H9 (cell line): ENCODE data around the gene BRS3. TPM values are rescaled to one million over a fixed set of nuclear protein-coding genes. Genes with fewer than 3 reads are reported as not detected.

Source experiments
- DNase-seq: peaks from one replicate; pipeline ENCODE4 v3.0.0-alpha.2; 2017
- H2AFZ ChIP-seq: one replicate; pipeline ENCODE4 v1.6.1; 2013; ENCODE audit warnings: mild to moderate bottlenecking, low read length, control low read depth, moderate library complexity
- H2AK5ac ChIP-seq: 2 replicates; pipeline ENCODE4 v1.6.1; 2013; ENCODE audit warnings: low read length, control low read depth, mixed read lengths; ENCODE audit not compliant: insufficient read length
- H2BK120ac ChIP-seq: one replicate; pipeline ENCODE4 v1.6.1; 2013; ENCODE audit warnings: low read depth, mild to moderate bottlenecking, low read length, control low read depth, inconsistent platforms; ENCODE audit not compliant: poor library complexity, severe bottlenecking
- H2BK12ac ChIP-seq: 2 replicates; pipeline ENCODE4 v1.6.1; 2013; ENCODE audit warnings: low read length, control low read depth, mixed read lengths, low read depth; ENCODE audit not compliant: insufficient read length
- H2BK15ac ChIP-seq: 2 replicates; pipeline ENCODE4 v1.6.1; 2013; ENCODE audit warnings: low read depth, low read length, control low read depth
- H2BK20ac ChIP-seq: one replicate; pipeline ENCODE4 v1.6.1; 2013; ENCODE audit warnings: low read depth, mild to moderate bottlenecking, low read length, control low read depth, inconsistent platforms; ENCODE audit not compliant: poor library complexity, severe bottlenecking
- H2BK5ac ChIP-seq: 2 replicates; pipeline ENCODE4 v1.6.1; 2013; ENCODE audit warnings: low read length, control low read depth, mixed read lengths; ENCODE audit not compliant: insufficient read length
- H3K14ac ChIP-seq: 2 replicates; pipeline ENCODE4 v1.6.1; 2013; ENCODE audit warnings: low read length, control low read depth; ENCODE audit not compliant: insufficient read depth
- H3K18ac ChIP-seq: 2 replicates; pipeline ENCODE4 v1.6.1; 2013; ENCODE audit warnings: low read depth, mild to moderate bottlenecking, mixed read lengths, low read length, control low read depth; ENCODE audit not compliant: insufficient read length
- H3K23ac ChIP-seq: 2 replicates; pipeline ENCODE4 v1.6.1; 2013; ENCODE audit warnings: low read length, control low read depth, mixed read lengths, low read depth; ENCODE audit not compliant: insufficient read length
- H3K23me2 ChIP-seq: 2 replicates; pipeline ENCODE4 v1.6.1; 2013; ENCODE audit warnings: low read depth, mild to moderate bottlenecking, mixed read lengths, low read length, control low read depth; ENCODE audit not compliant: insufficient read length, poor library complexity, severe bottlenecking
- H3K27ac ChIP-seq: 2 replicates; pipeline ENCODE4 v1.5.1; 2013; ENCODE audit warnings: low read length, control low read depth, mixed read lengths, low read depth; ENCODE audit not compliant: insufficient read length
- H3K27me3 ChIP-seq: 2 replicates; pipeline ENCODE4 v1.6.1; 2013; ENCODE audit warnings: low read length, control low read depth, inconsistent platforms; ENCODE audit not compliant: insufficient read depth
- H3K4ac ChIP-seq: 2 replicates; pipeline ENCODE4 v1.6.1; 2013; ENCODE audit warnings: low read depth, mild to moderate bottlenecking, control low read depth, inconsistent platforms, low read length, moderate library complexity
- H3K4me1 ChIP-seq: 2 replicates; pipeline ENCODE4 v1.6.1; 2013; ENCODE audit warnings: low read length, control low read depth, inconsistent platforms; ENCODE audit not compliant: insufficient read depth
- H3K4me2 ChIP-seq: 2 replicates; pipeline ENCODE4 v1.6.1; 2013; ENCODE audit warnings: low read length, control low read depth, mixed read lengths; ENCODE audit not compliant: insufficient read length, insufficient read depth
- H3K56ac ChIP-seq: 2 replicates; pipeline ENCODE4 v1.6.1; 2013; ENCODE audit warnings: low read depth, mild to moderate bottlenecking, mixed read lengths, low read length, control low read depth; ENCODE audit not compliant: insufficient read length
- H3K79me1 ChIP-seq: 2 replicates; pipeline ENCODE4 v1.6.1; 2013; ENCODE audit warnings: low read depth, mild to moderate bottlenecking, moderate library complexity, low read length, control low read depth, inconsistent platforms; ENCODE audit not compliant: insufficient read depth, poor library complexity, severe bottlenecking
- H3K79me2 ChIP-seq: 2 replicates; pipeline ENCODE4 v1.6.1; 2013; ENCODE audit warnings: low read length, control low read depth, inconsistent platforms; ENCODE audit not compliant: insufficient read depth
- H3K9ac ChIP-seq: 2 replicates; pipeline ENCODE4 v1.6.1; 2013; ENCODE audit warnings: low read length, control low read depth, mixed read lengths; ENCODE audit not compliant: insufficient read length; ENCODE audit errors: extremely low read depth
- H3K9me3 ChIP-seq: one replicate; pipeline ENCODE4 v1.6.1; 2013; ENCODE audit warnings: low read depth, low read length, inconsistent platforms; ENCODE audit not compliant: control insufficient read depth
- H3T11ph ChIP-seq: one replicate; pipeline ENCODE4 v1.6.1; 2013; ENCODE audit warnings: mild to moderate bottlenecking, low read length, control low read depth, inconsistent platforms
- H4K20me1 ChIP-seq: one replicate; pipeline ENCODE4 v1.6.1; 2013; ENCODE audit not compliant: control insufficient read depth, insufficient read length, insufficient read depth
- H4K5ac ChIP-seq: 2 replicates; pipeline ENCODE4 v1.6.1; 2013; ENCODE audit warnings: low read depth, mild to moderate bottlenecking, mixed read lengths, low read length, control low read depth; ENCODE audit not compliant: insufficient read length
- H4K8ac ChIP-seq: replicated peaks from 2 replicates; pipeline ENCODE4 v1.6.1; 2013; ENCODE audit warnings: low read length, control low read depth, mixed read lengths, low read depth; ENCODE audit not compliant: insufficient read length
- H4K91ac ChIP-seq: 2 replicates; pipeline ENCODE4 v1.6.1; 2013; ENCODE audit warnings: low read depth, mild to moderate bottlenecking, moderate library complexity, mixed read lengths, low read length, control low read depth; ENCODE audit not compliant: insufficient read length
- H3K27ac Mint-ChIP-seq, 3 experiments: 2 replicates in 2 of 3; 3 replicates in 1 of 3; pipeline ENCODE4 v1.8.0; 2020 to 2021; ENCODE audit warnings: mixed read lengths in 3 of 3, mild to moderate bottlenecking in 1 of 3, moderate library complexity in 1 of 3
- H3K27me3 Mint-ChIP-seq: 2 replicates; pipeline ENCODE4 v1.8.0; 2021; ENCODE audit warnings: low read depth, mild to moderate bottlenecking, moderate library complexity, mixed read lengths
- H3K36me3 Mint-ChIP-seq, 3 experiments: 2 replicates in 2 of 3; 3 replicates in 1 of 3; pipeline ENCODE4 v1.8.0; 2020 to 2021; ENCODE audit warnings: low read depth in 3 of 3, mixed read lengths in 3 of 3; ENCODE audit not compliant: insufficient read depth in 1 of 3
- H3K4me1 Mint-ChIP-seq, 2 experiments: 2 replicates each; pipeline ENCODE4 v1.8.0; 2020; ENCODE audit warnings: mixed read lengths in 2 of 2
- H3K4me3 Mint-ChIP-seq, 2 experiments: 2 replicates in 1 of 2; 3 replicates in 1 of 2; pipeline ENCODE4 v1.8.0; 2020 to 2021; ENCODE audit warnings: mild to moderate bottlenecking in 2 of 2, mixed read lengths in 2 of 2, moderate library complexity in 1 of 2
- H3K9me3 Mint-ChIP-seq, 2 experiments: 2 replicates in 1 of 2; 3 replicates in 1 of 2; pipeline ENCODE4 v1.8.0; 2020; ENCODE audit warnings: mild to moderate bottlenecking in 2 of 2, mixed read lengths in 2 of 2, moderate library complexity in 1 of 2
- WGBS: extraction: QIAGEN DNeasy Blood & Tissue Kit; methylation state at CpG from one replicate; pipeline ENCODE4 v1.1.7; 2013; ENCODE audit warnings: missing lambda C conversion rate, low lambda C conversion rate, mixed read lengths; ENCODE audit not compliant: insufficient read length; ENCODE audit errors: extremely low coverage; 5-methylcytosine and 5-hydroxymethylcytosine counted together
- total RNA-seq: library from RNA; stranded (reverse); gene quantifications from 2 replicates; pipeline ENCODE4 v1.2.1, GENCODE V29; 2021
- TF ChIP-seq, protein P1 (sequence below): fragments of 200-600 bp; sonication (generic); conservative IDR thresholded peaks from 3 replicates; pipeline ENCODE4 v1.8.0; 2021; ENCODE audit warnings: antibody characterized with exemption, mild to moderate bottlenecking

BRS3 gene
- total RNA-seq, 1 experiment from 2014 or later: not detected

DNA sequence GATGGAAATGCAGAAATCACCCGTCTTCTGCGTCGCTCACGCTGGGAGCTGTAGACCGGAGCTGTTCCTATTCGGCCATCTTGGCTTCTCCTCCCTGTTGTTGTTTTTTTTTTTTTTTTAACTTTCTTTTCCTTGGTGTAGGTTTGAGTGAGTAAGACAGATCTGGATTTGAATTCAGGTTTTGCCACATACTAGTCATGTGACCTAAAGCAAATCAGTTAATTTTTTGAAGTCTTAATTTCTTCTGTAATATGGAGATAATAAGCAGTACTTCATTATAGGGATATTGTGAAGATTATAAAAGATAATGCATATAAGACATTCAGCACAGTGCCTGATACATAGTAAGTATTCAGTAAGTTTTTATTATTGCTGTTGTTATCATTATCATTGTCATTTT lies 41.5 kb upstream of the BRS3 start:
- Histone ChIP-seq H3K18ac (no peak overlapping the region), H3K4me2 (no peak overlapping the region), H4K8ac (no peak overlapping the region), H3K79me1 (no peaks in the 10 kb centered on the region), H3K23me2 (no peaks in the 10 kb centered on the region), H4K91ac (no peak overlapping the region), H3K9ac (no peak overlapping the region), H3K9me3 (peaks cover 18% of the 10 kb centered on the region), H2AK5ac (no peak overlapping the region), H3K27me3 (no peaks in the 10 kb centered on the region), H3K23ac (no peak overlapping the region), H2BK20ac (no peak overlapping the region), H2AFZ (no peak overlapping the region), H2BK5ac (no peak overlapping the region), H2BK15ac (no peak overlapping the region), H3K4me1 (no peaks in the 10 kb centered on the region), H3K4ac (no peak overlapping the region), H2BK12ac (no peak overlapping the region), H3K14ac (no peak overlapping the region), H2BK120ac (no peak overlapping the region), H3T11ph (no peak overlapping the region), H3K79me2 (no peaks in the 10 kb centered on the region), H3K56ac (no peak overlapping the region), H3K27ac (no peak overlapping the region), H4K20me1 (no peaks in the 10 kb centered on the region), H4K5ac (no peak overlapping the region)
- DNase-seq: no peak
- Mint-ChIP-seq H3K9me3 (peaks cover 0 to 2% of the 10 kb centered on the region in 2 experiments), H3K4me1 (no peaks in the 10 kb centered on the region), H3K27ac (no peak overlapping the region), H3K27me3 (no peaks in the 10 kb centered on the region; the same call in 1 of the 2 replicates), H3K4me3 (no peak overlapping the region), H3K36me3 (peaks cover 0 to 5% (median 2%) of the 10 kb centered on the region in 3 experiments; a peak in 4 of 7 replicates)
- no CpG with 5 or more reads among the region's 6 CpGs for WGBS
- TF ChIP-seq, protein P1, sequence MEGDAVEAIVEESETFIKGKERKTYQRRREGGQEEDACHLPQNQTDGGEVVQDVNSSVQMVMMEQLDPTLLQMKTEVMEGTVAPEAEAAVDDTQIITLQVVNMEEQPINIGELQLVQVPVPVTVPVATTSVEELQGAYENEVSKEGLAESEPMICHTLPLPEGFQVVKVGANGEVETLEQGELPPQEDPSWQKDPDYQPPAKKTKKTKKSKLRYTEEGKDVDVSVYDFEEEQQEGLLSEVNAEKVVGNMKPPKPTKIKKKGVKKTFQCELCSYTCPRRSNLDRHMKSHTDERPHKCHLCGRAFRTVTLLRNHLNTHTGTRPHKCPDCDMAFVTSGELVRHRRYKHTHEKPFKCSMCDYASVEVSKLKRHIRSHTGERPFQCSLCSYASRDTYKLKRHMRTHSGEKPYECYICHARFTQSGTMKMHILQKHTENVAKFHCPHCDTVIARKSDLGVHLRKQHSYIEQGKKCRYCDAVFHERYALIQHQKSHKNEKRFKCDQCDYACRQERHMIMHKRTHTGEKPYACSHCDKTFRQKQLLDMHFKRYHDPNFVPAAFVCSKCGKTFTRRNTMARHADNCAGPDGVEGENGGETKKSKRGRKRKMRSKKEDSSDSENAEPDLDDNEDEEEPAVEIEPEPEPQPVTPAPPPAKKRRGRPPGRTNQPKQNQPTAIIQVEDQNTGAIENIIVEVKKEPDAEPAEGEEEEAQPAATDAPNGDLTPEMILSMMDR: no peak
